H1 (cell line): ENCODE measurements around the gene CDK16. TPM values are rescaled to one million over a fixed set of nuclear protein-coding genes. Genes with fewer than 3 reads are reported as not detected.

Experiments
- BRCA1 ChIP-seq: IDR thresholded peaks from 2 replicates; pipeline ENCODE4 v1.6.1; 2012; ENCODE audit warnings: low read depth, low read length, improper control_type of control experiment
- CBX5 ChIP-seq: fragments of 300-800, 300-1000 bp; sonication (generic); IDR thresholded peaks from 2 replicates; pipeline ENCODE4 v1.7.1; 2016; ENCODE audit warnings: antibody characterized with exemption, low read length, low read depth
- CEBPB ChIP-seq: IDR thresholded peaks from 2 replicates; pipeline ENCODE4 v1.6.1; 2012; ENCODE audit warnings: low read depth, low read length
- CHD2 ChIP-seq: IDR thresholded peaks from 2 replicates; pipeline ENCODE4 v1.6.1; 2012; ENCODE audit warnings: low read length, improper control_type of control experiment
- E2F6 ChIP-seq: IDR thresholded peaks from 2 replicates; pipeline ENCODE4 v1.6.1; 2012; ENCODE audit warnings: inconsistent platforms
- EZH2 ChIP-seq: fragments of 200-600 bp; sonication (generic); IDR thresholded peaks from 2 replicates; pipeline ENCODE4 v1.7.1; 2012; ENCODE audit warnings: low read depth, mild to moderate bottlenecking, moderate library complexity, low read length, inconsistent platforms; ENCODE audit not compliant: severe bottlenecking
- FOSL1 ChIP-seq: IDR thresholded peaks from 2 replicates; pipeline ENCODE4 v1.6.1; 2011; ENCODE audit warnings: mild to moderate bottlenecking, low read depth, low read length, moderate library complexity; ENCODE audit not compliant: insufficient read depth
- POLR2A ChIP-seq, 2 experiments: IDR thresholded peaks; 1 replicate in 1 of 2; 2 replicates in 1 of 2; pipeline ENCODE4 v1.6.1; 2011; ENCODE audit warnings: low read depth in 2 of 2, low read length in 2 of 2, mild to moderate bottlenecking in 2 of 2; ENCODE audit errors: control extremely low read depth in 1 of 2
- TEAD4 ChIP-seq: IDR thresholded peaks from 2 replicates; pipeline ENCODE4 v1.6.1; 2012; ENCODE audit warnings: low read depth, low read length, inconsistent platforms, mixed read lengths
- polyA plus RNA-seq, 7 experiments: library from polyadenylated mRNA; depleted of rRNA in 3 of 7; stranded (reverse) in 5 of 7; unstranded in 2 of 7; fragments of >200 nt in 5 of 7; fragments of 200-250 nt in 2 of 7; gene quantifications; 1 replicate in 5 of 7; 2 replicates in 1 of 7; 4 replicates in 1 of 7; pipeline versions ENCODE4 v1.2.1 to v1.2.3, GENCODE V29; 2011 to 2013; ENCODE audit warnings: missing spikeins in 2 of 7, mixed read lengths in 2 of 7
- total RNA-seq: library from RNA; stranded (reverse); fragmentation: NEBNext Ultra II Directional; extraction: Animal tissue kit (Norgen Biotek cat#: 25700); gene quantifications from 2 replicates; pipeline ENCODE4 v1.2.1, GENCODE V29; 2021

Gene CDK16
- total and polyA plus RNA-seq, 2 of the 8 experiments (the other 6 are each of a cell fraction or from before 2014, with no cell fraction given) = 124 to 204 TPM

- TF ChIP-seq BRCA1 (no peak), FOSL1 (no peak), CEBPB (no peak), CBX5 (no peak), E2F6 (no peak), POLR2A (IDR thresholded peaks at IDR 0.05; ENCODE audit: control extremely low read depth in 1 of 2, low read depth in 2 of 2, low read length in 2 of 2) (no peak), TEAD4 (no peak), EZH2 (no peak), CHD2 (no peak)
- TF ChIP-seq, all 59 proteins: peak for 0
Measured at GRCh38 chrX:47200385-47201150, 17.9 kb upstream of the CDK16 start (continued).
